ENCODE results near the gene ZNF750.

DNA sequence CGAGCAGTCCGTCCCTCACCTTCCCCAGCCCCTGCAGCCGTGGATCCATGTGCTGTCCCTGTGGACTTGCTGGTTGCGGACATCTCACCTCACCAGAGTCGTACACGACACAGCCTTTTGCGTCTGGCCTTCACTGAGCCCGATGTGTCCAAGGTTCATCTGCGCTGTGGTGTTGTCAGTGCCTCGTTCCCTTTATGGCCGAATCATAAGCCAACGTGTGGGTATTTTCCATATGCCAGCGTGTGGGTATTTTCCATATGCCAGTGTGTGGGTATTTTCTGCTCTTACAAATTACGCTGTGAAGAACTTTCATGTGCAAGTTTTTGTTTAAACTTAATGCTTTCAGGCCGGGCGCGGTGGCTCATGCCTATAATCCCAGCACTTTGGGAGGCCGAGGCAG lies 56.3 kb downstream of the ZNF750 start:
- TF ChIP-seq, protein P1, sequence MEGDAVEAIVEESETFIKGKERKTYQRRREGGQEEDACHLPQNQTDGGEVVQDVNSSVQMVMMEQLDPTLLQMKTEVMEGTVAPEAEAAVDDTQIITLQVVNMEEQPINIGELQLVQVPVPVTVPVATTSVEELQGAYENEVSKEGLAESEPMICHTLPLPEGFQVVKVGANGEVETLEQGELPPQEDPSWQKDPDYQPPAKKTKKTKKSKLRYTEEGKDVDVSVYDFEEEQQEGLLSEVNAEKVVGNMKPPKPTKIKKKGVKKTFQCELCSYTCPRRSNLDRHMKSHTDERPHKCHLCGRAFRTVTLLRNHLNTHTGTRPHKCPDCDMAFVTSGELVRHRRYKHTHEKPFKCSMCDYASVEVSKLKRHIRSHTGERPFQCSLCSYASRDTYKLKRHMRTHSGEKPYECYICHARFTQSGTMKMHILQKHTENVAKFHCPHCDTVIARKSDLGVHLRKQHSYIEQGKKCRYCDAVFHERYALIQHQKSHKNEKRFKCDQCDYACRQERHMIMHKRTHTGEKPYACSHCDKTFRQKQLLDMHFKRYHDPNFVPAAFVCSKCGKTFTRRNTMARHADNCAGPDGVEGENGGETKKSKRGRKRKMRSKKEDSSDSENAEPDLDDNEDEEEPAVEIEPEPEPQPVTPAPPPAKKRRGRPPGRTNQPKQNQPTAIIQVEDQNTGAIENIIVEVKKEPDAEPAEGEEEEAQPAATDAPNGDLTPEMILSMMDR (IDR thresholded peaks at IDR 0.05; ENCODE audit: low read depth, low read length, poor library complexity, severe bottlenecking), result no peak
- no peak for TF ChIP-seq EZH2phosphoT487 (IDR thresholded peaks at IDR 0.05; ENCODE audit: borderline replicate concordance, low read length)

All from DOHH2 (cell line).